ENCODE data around the gene PRKN. TPM values are rescaled to one million over a fixed set of nuclear protein-coding genes. Genes with fewer than 3 reads are reported as not detected.
"Not testable (repeated sequence)": the region's sequence is repeated elsewhere in the genome, so short reads cannot be mapped to it uniquely, and the experiment has no call there.

PRKN gene
- total RNA-seq, 1 donor from 2014 or later, result not detected

DNA sequence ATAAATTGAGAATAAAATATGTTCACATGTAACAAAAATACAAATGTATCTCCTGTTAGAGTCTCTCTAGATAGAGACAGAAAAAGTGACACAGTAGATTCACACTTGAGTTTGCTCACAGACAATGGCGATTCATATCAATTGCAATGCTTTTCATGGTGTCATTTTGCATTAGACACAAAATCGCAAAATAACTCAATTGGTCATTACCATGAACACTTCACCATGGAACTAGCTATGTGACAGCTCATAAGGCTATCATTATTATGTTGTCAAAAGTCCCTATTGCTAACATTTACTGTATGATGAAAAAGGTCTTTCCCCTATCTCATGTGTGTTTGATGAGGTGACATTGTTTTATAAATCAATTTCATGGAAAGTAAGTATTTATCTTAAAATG lies 1204.2 kb downstream of the PRKN start:
- intact Hi-C loops (cut with micrococcal nuclease), result no loop called here

- intact Hi-C loops (cut with micrococcal nuclease), result no loop called here
Measured at GRCh38 chr6:161522276-161522675, 1205.3 kb downstream of the PRKN start.

DNA sequence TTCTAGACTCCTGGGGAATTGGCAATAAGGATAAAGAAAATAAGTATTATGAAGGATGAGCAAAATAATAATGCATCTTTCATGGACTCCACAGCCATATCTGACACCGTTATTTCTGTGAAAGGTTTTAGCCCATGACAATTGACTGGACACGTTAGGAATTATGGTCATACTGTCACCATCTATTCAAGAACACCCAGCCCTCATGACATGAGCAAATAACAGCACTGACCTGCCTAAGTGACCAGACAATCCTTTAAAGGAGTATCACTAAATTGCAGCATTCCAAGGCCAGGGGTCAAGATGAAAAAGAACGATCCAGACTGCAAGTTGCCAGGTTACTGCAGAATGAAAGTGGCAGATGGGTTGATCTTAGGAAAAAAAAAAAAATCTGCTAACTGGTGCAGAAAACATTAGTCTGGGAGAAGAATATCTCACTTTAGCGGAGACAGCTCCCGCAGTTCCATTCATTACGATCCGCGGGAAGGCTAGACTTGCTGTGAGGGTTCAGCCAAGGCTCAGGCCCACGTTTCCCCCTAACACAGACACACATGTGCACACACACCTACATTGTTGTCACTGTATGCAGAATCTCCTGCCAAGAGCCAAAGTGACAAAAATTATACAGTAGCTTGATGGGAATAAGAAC lies 1216.0 kb downstream of the PRKN start:
- intact Hi-C loops (cut with micrococcal nuclease), result no loop called here

- intact Hi-C loops (cut with micrococcal nuclease), result no loop called here
Measured at GRCh38 chr6:161508341-161508740, 1219.2 kb downstream of the PRKN start.

GRCh38 chr6:161507375-161507774 lies 1220.2 kb downstream of the PRKN start:
- intact Hi-C loops (cut with micrococcal nuclease), result no loop called here

- intact Hi-C loops (cut with micrococcal nuclease), result no loop called here
Measured at GRCh38 chr6:161503570-161503969, 1224.0 kb downstream of the PRKN start.

GRCh38 chr6:161498881-161499280 lies 1228.7 kb downstream of the PRKN start:
- intact Hi-C loops (cut with micrococcal nuclease), result no loop called here

DNA sequence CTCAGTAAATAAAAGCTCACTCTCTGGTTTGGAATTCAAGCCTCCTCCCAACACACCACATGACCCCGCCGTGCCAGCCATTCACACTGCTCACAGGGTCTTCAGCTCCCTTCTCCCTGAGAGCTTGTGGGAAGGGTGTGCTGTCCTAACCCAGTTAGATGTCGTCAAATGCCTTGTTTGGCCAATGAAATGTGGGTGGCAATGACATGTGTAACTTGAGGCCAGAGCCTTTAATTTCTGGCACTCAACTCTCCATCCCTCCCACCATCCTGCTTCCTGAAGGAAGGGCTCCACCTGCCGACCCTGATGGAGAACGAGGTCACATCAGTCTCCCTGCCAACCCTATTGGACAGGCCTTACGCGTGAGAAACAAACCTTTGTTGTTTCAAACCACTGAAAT lies 1229.2 kb downstream of the PRKN start:
- intact Hi-C loops (cut with micrococcal nuclease), result no loop called here

GRCh38 chr6:161496941-161497340 lies 1230.6 kb downstream of the PRKN start:
- intact Hi-C loops (cut with micrococcal nuclease), result no loop called here

DNA sequence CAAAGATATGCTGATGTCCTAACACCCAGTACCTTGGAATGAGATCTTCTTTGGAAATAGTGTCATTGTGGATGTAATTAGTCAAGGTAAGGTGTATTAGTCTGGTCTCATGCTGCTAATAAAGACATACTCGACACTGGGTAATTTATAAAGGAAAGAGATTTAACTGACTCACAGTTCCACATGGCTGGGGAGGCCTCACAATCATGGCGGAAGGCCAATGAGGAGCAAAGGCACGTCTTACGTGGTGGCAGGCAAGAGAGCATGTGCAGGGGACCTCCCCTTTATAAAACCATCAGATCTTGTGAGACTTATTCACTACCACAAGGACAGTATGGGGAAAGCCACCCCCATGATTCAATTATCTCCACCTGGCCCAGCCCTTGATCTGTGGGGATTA lies 1231.3 kb downstream of the PRKN start:
- intact Hi-C loops (cut with micrococcal nuclease), result not testable (repeated sequence)

GRCh38 chr6:161494566-161494965 lies 1233.0 kb downstream of the PRKN start:
- intact Hi-C loops (cut with micrococcal nuclease), result no loop called here

- intact Hi-C loops (cut with micrococcal nuclease), result no loop called here
Measured at GRCh38 chr6:161493576-161494118, 1233.9 kb downstream of the PRKN start.

- intact Hi-C loops (cut with micrococcal nuclease), result no loop called here
Measured at GRCh38 chr6:161489626-161490306, 1237.8 kb downstream of the PRKN start.

DNA sequence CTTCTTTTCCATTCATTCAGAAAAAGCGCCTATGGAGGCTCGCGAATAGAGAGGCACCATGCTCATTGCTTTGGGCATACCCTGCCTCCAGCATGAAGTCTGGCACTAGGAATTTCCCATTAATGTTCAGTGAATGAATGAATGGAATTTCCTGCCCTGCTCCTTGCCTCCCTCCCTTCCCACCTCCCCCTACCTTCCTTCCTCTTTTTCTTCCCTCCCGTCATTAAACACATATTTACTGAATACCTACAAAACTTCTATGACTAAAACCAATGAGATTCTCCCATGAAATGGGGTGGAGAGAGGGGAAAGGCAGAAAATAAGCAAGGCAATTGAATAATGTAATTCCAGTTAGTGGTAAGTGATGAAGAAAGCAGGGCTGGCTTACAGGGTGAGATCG lies 1239.9 kb downstream of the PRKN start:
- intact Hi-C loops (cut with micrococcal nuclease), result no loop called here

DNA sequence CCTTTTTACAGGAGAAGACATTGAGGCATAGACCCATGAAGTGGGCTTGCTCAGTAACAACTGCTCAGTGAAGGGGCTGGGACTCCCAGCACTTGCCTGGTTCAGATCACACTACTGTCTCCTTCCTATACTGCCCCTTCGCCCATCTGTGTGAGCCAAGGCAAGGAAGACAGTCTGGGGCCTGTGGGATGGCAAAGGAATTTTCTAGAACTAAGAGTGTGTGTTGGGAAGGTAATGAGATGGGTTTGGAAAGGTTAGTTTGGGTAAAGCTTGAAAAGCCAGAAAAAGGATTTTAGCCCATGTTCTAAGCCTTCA lies 1240.4 kb downstream of the PRKN start:
- intact Hi-C loops (cut with micrococcal nuclease), result no loop called here

DNA sequence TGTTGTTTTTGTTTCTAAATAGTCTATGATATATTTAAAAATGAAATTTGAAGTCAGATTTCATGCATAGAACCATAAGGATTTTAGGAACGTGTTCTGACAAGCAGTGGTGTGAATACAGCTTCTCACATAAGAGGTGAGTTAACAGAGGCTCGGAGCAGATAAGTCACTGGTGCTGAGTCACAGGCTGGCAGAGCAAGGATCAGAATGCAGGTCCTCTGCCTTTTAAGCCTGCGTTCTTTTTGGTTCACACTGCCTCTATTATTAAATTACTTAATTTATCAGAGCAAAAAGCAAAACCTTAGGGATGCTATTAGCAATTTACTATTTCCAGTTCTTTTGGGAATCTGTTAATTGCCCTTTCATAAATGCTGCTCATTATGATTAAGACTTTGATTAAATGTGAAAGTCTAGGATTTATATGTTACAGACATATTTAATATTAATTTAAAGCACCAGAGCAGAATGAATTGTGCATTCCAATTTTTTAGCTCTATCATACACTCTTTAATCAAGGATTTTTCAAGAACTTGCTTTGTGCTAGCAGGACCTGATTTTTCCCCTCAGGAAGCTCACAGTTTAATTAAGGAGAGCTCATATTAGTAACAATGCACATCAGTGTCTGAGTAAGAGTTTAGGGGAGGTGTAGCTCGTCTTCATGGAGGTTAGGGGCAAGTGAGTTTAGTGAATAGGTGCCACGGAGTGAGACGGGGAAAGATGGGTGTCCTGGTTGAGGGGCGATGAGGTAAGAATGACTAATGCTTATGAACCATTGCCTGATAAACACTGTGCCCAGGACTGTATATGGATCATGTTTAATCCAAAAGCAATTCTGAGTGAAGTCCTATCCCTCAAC lies 1241.0 kb downstream of the PRKN start:
- intact Hi-C loops (cut with micrococcal nuclease), result no loop called here

DNA sequence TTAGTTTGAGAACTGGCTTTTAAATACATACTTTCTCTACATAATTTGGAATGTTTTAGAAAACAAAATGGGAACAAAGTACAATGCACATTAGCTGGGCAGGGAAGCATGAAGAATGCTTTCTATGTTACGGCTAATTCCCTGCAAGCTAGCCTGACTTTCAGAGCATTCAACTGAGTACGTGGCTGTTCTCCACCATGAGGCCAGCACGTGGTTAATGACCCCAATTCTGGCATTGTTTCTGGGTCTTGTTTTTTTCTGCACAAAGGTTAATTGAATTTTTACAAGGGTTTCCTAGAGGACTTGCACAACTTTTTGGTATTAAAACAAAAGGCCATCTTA lies 1245.1 kb downstream of the PRKN start:
- intact Hi-C loops (cut with micrococcal nuclease), result no loop called here

DNA sequence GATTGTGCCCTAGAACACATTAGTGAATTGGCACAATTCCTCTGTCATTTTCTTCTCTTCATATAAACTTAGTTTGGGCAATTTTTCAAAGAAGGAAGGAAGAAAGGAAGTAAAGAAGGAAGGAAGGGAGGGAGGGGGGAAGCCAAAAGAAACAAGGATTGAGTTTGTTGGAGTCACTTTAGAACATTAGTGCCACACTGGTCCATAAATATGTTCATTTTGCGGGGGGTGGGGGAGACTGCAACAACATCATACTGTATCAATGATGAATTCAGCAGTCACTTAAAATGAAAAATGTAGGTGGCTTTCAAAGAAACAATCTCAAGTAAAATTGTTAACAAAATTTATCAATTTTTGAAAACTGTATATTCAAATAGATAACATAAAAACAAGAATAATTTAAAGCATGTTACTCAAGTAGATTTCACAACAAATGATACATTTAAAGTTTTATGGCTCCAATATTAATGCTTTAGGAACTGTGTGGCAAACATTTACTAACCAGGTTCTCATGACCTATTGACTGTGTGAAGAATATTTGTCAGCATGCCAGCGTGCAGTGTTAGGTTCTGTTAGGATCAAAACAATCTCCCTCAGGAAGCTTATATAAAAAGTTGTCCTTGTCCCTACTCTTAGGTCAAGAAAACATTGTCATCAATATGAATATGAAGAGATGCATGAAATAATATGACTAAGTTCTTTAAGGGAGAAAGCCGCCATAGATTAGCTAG lies 1245.6 kb downstream of the PRKN start:
- intact Hi-C loops (cut with micrococcal nuclease), result no loop called here

DNA sequence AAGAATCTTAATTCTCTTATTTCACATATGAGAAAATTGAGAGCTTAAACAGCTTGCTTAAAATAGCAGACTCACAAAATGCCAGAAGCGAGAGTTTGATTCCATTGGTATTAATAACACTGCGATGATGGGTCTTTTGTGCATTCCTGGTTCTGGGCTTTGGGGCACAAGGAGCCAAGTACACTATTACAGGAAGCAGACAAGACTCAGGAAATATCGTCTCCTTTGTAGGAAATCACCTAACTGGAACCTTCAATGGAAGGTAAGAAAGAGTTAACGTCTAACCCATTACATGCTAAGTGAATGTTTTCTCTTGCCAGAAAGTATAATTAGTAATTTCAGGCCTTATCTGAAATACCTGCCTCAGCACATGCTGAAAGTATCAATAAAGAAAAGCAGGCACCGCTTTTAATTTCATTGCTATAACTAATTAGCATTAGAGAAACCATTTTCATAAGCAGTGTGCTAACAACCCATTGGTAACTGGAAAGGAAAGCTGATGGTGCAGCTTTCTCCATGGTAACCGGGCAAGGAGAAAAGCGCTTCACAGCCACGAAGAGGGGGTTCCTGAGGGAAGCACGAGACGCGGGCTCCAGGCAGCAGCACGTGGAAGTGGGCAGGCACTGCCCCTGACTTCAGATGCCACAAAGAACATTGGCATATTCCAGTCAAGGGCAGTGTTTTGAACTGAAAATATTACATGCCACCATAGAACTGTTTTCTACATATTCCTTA lies 1247.0 kb downstream of the PRKN start:
- intact Hi-C loops (cut with micrococcal nuclease), result no loop called here

DNA sequence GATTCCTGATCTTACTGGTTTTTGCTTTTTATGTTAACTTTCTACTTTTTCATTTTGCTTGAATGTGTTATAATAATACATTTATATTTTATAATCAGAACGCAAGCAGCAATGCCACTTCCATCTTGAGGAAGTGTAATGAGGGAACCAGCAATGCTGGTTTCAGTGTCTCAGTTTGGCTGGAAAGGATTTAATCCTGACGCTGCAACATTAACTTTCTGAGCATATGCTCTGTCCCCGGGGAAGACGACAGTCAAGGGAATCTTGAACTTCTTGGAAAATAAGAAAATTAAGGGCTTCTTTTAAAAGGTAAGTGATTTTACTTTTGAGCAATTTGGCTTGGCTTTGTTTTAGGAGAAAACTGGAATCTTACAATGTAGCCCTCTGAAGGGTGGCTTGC lies 1248.2 kb downstream of the PRKN start:
- intact Hi-C loops (cut with micrococcal nuclease), result no loop called here

DNA sequence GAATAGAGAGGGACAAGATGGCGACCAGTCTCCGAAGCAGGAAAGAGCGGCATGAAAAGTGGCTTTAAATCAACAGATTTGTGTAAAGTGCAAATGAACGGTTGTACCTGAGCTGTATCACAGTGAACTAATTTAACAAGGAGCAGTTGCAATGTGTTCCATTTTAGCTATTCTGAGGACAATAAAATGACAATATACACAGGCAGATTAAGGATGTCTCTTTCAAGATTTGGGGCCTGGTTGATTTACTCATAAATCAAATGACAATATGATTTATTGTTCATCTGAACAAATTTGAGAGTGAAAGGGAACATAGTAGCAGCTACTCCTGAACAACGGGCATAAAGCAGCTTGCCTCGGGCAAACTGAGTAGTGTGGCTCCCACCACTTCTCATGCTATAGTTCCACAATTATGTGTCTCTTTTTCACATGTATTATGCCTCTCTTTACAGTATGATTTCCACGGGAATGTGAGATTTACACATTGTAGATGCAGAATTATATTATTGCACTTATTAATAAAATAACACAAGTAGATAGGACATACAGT lies 1249.6 kb downstream of the PRKN start:
- intact Hi-C loops (cut with micrococcal nuclease), result no loop called here
